Stimulated activated CD4-positive, alpha-beta T cell treated with anti-CD3 and anti-CD28 coated beads, Interleukin-12 subunit alpha, Interleukin-12 subunit beta, amount 100 ng/mL, for 48 hours (primary cell): ENCODE measurements around the gene PLK2.

Experiments used
- DNase-seq, 3 donors: peaks; one replicate each; pipeline ENCODE4 v3.0.0-alpha.2; 2020; ENCODE audit warnings: low read depth in 2 of 3, low spot score in 1 of 3

PLK2 gene

DNA sequence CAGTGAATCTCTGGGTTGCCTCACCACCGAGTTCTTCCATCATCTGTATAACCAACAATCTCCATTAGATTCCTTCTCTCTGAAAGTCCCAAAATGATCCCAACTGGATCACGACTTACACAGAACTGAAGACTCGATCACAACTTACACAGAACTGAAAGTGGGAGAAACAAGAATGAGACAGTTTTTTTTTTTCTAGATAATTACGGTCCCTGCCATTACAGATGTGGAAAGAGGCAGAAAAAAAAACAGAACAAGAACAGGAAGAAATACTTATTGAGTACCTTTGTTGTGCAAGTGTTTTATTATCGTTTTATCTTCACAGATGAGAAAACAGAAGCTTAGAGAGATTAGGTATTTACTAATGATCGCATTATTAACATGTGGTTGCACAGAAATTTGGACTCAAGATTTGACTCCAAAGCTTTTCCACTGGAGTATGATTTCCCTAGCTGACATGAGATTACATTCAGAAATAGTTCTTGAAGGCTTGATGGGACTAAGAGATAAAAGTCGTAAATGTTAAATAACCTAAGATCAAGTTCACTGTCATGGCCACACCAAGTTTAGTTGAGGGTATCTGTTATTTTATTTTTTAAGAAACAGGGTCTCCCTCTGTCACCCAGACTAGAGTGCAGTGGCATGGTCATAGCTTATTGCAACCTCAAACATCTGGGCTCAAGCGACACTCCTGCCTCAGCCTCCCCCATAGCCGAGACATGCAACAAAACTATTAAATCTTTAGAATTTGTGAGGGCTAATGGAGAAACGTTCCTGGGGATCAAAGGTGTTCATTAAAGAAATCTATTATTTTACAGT is 8.9 kb downstream of the PLK2 start:
- DNase-seq: no peak

- DNase-seq: no peak
Observed at GRCh38 chr5:58450018-58450417, 9.9 kb downstream of the PLK2 start.

DNA sequence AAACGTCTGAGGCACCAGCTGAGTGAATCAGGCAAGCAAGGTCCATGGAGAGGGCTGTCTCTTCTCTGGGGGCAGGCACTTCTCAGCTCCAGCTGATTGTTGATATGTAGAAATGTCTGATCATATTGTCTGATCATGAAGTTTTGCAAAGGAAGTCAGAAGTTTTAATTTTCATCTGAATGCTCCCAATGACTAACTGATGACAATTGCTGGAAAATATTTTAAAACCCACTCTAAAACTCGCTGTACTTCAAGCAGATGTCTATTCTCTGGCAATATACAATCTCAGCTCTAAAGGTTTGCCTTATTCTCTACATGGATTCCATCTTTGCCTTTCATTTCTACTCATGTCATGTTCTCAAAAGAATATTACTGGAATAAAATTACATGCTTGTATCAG is 12.7 kb downstream of the PLK2 start:
- DNase-seq: no peak

DNA sequence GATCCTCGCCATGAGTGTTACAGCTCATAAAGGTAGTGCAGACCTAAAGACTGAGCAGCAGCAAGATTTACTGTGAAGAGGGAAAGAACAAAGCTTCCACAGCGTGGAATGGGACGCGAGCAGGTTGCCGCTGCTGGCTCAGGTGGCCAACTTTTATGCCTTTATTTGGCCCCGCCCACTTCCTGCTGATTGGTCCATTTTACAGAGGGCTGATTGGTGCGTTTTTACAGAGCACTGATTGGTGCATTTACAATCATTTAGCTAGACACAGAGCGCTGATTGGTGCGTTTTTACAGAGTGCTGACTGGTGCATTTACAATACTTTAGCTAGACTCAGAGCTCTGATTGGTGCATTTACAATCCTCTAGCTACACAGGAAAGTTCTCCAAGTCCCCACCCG is 13.9 kb downstream of the PLK2 start:
- DNase-seq: no peak

DNA sequence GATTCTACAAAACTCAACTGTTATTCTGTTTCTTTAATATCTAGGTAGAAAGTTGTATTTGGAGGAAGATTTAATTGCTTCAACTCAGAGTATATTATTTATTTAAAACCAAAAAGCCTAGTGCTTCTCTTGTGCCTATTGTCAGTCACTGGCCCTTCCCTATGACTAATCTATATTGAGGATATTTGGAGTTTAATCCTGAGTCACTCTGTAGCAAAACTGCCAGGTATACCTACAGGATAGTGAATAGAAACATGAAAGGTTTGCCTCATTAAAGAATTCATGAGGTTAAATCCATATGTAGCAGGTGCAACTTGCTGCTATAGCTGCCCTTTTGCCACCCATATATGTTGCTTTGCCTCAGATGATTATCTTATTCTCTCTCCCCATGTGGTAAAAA is 15.1 kb downstream of the PLK2 start:
- DNase-seq: no peak

- DNase-seq: no peak
Observed at GRCh38 chr5:58440901-58441460, 18.9 kb downstream of the PLK2 start.

DNA sequence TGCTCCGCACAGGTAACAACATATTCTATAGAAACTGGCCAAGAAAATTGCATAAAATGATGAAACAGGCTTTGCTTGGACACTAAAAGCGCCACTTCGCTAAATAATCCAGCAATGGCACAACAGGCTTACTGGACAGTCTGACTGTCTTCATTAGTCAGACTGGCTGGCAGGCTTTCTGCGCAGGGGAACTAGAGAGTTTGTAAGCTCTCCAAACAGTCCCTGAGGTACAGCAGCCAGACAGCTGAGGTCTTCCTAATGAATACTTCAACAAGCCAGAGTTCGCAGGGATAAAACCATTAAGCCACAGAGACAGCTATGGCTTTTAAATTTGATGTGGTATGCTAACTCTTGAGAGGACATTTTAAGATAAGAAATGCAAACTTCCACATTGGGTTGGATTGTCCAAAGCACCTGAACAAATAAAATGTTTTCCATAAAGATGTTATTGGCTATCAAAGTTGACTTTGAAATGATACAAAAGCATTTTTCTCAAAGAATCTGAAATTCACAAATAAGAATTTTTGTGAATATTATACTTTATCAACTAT is 20.7 kb downstream of the PLK2 start:
- DNase-seq: no peak

DNA sequence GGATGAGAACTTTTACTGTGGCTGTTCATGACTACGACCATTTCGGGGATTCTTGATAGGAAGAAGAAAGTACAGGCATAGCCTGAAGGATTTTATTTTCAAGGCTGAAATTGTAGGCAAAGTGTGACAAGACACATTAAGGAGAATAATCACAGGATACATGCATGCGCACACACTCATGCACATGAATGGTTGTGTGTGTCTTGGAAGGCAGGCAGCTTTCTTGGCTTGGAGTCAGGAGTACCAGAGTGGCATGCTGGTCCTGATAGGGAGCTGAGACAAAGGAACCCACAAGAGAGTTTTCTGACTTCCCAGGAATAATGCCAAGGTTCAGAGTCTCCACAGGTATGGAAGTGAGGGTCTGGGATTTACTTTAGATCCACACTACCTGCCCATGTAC is 22.2 kb downstream of the PLK2 start:
- DNase-seq: no peak

DNA sequence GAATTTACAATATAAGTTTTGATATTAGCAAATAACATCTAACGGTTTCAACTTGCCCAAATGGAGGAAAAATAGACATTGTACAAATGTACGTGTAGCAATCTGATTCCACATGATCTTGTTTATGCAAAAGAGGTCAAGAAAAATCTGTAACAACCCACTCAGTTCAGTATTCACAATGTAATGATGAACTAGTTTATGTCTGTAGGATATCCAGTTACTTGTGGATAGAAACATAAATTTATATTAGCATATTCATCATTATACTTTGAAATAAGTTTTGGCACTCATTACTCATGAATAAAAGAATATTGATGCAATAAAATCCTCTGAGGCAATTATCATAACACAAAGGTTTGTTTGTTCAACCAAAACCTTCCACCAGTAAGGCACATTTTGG is 28.1 kb downstream of the PLK2 start:
- no peak for DNase-seq

- no peak for DNase-seq
Observed at GRCh38 chr5:58412932-58413331, 47.0 kb downstream of the PLK2 start.

DNA sequence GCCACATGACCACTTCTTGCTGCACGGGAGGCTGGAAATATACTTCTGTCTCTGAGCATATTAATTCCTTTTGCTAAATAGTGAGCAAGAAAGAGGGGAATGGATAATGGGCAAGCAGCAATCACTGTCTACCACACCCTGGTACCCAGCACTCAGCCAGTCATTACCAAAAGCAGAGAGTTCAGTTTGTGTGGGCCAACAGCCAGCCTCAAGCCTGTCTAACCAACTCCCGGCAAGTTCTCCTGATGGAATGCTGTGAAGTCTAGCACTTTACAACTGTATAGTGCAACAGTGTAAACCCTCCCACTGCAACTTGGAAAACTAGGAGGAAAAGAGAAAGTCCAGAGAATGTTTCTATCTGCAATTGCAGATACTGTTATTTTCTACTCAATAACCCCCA is 47.8 kb downstream of the PLK2 start:
- no peak for DNase-seq

DNA sequence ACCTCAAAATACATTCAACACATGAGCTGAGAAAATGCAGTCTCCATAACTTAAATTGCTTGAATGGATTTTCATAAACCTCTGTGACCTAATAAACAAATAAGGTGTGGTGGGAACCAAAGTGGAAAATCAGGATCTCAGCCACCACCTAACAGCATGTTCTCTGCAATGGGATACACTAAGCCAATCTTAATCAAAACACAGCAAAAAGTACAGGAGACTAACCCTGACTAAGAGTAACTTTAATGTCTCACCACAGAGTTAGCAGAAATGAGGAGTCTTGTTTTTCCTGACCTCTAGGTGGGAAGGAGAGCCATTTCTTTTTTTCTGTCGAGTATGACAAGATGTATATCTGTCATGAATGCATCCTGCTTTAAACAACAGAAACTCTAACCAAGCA is 48.5 kb downstream of the PLK2 start:
- no peak for DNase-seq

DNA sequence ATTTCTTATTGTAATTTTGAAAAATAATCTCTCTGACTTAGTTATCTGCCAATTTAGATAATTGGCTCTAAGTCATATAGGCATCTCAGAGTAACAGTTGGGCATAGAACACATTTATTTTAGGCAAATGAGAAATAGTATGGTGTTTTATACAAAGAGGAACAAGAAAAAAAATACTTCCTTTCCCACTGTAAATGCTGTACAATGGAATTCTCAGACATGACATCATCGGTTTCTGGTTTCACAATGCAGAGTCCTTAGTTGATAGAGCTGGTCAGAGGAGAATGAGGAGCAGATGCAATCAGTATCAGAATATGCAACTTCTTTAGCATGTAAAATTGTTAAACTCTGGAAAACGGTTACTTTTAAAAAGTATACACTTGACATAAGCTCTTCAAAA is 49.4 kb downstream of the PLK2 start:
- no peak for DNase-seq

- DNase-seq: no peak
Observed at GRCh38 chr5:58407042-58407719, 52.7 kb downstream of the PLK2 start.

- DNase-seq: no peak
Observed at GRCh38 chr5:58406394-58406793, 53.5 kb downstream of the PLK2 start.

DNA sequence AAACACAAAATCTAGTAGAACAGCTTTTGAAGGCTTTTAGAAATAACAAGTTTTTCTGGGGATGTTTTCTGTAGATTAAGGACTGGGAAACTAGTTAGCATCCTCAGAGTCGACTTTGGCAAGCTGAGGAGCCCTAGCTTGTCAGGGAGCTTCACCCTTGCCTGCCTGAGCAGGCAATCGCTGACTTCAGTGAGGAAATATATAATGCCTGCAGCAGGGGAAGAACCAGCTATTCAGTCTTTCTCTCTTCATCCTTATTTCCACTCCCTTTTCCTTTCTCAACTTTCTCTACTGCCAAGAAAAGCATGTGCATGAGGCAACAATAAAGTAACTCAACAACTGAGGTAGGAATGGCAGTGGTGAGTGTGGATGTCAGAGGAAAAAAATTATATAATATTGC is 54.7 kb downstream of the PLK2 start:
- DNase-seq: no peak

DNA sequence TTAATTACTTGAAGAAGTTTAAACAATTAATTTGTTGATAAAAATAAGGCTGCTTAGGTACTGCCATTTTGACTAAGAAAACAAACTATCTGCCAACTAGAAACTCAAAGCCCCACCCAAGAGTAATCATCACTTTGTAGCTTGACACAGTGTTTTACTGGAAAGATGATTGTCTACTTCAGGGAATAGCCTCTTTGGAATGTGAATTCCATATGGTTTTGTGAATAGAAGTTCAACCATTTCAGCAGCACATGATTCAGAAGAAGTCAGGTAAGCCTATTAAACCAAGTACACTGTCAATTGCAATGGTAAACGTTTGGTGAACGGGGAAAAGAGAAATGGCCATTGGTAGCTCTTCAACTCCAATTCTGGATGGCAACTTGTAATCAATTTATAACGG is 55.2 kb downstream of the PLK2 start:
- DNase-seq: no peak
